Keratinocyte (primary cell): ENCODE measurements around the gene C11orf24. TPM values are rescaled to one million over a fixed set of nuclear protein-coding genes. Genes with fewer than 3 reads are reported as not detected.
A peak's percentile ranks its signal among the peaks of the same experiment; 100 is the strongest.

Source experiments
- DNase-seq: peaks from one replicate; pipeline ENCODE4 v3.0.0-alpha.2; 2011; ENCODE audit warnings: low read depth, missing footprints, low spot score
- FAIRE-seq: peaks from 2 replicates; lab custom pipeline; 2011; peaks lifted over from hg19 to GRCh38; lab: Jason Lieb, UNC
- H2AFZ ChIP-seq: 2 replicates; pipeline ENCODE4 v1.6.0; 2012; ENCODE audit warnings: low read length, control low read depth, inconsistent platforms; ENCODE audit not compliant: control insufficient read depth
- H3K27ac ChIP-seq: 2 replicates; pipeline ENCODE4 v1.5.1; 2011; ENCODE audit warnings: low read length; ENCODE audit not compliant: control insufficient read depth, insufficient read depth
- H3K27me3 ChIP-seq: 3 replicates; pipeline ENCODE4 v1.6.0; 2011; ENCODE audit warnings: low read length; ENCODE audit not compliant: control insufficient read depth, insufficient read depth; ENCODE audit errors: extremely low read depth
- H3K36me3 ChIP-seq, 2 experiments: 2 replicates in 1 of 2; 3 replicates in 1 of 2; pipeline ENCODE4 v1.5.1; 2011; ENCODE audit warnings: low read length in 2 of 2, mild to moderate bottlenecking in 1 of 2; ENCODE audit not compliant: control insufficient read depth in 2 of 2, insufficient read depth in 2 of 2; ENCODE audit errors: extremely low read depth in 1 of 2
- H3K4me1 ChIP-seq: 3 replicates; pipeline ENCODE4 v1.5.1; 2011; ENCODE audit warnings: low read length; ENCODE audit not compliant: control insufficient read depth, insufficient read depth; ENCODE audit errors: extremely low read depth
- H3K4me2 ChIP-seq: 3 replicates; pipeline ENCODE4 v1.6.0; 2011; ENCODE audit warnings: low read depth, low read length; ENCODE audit not compliant: control insufficient read depth, insufficient read depth; ENCODE audit errors: extremely low read depth
- H3K4me3 ChIP-seq, 3 experiments: fragments of 200-600 bp in 1 of 3; sonication (generic) in 1 of 3; 2 replicates in 2 of 3; 3 replicates in 1 of 3; pipeline ENCODE4 v1.5.1; 2011 to 2016; ENCODE audit warnings: low read length in 3 of 3, mild to moderate bottlenecking in 3 of 3, control low read depth in 2 of 3, inconsistent platforms in 1 of 3, low read depth in 1 of 3, mixed read lengths in 1 of 3, mixed run types in 1 of 3, moderate library complexity in 1 of 3; ENCODE audit not compliant: control insufficient read depth in 2 of 3, insufficient read depth in 2 of 3; ENCODE audit errors: extremely low read depth in 1 of 3
- H3K79me2 ChIP-seq: 2 replicates; pipeline ENCODE4 v1.6.0; 2012; ENCODE audit warnings: low read length; ENCODE audit not compliant: control insufficient read depth, insufficient read depth
- H3K9ac ChIP-seq: 3 replicates; pipeline ENCODE4 v1.6.0; 2011; ENCODE audit warnings: low read length; ENCODE audit not compliant: control insufficient read depth, insufficient read depth; ENCODE audit errors: extremely low read depth
- H3K9me1 ChIP-seq: 3 replicates; pipeline ENCODE4 v1.6.0; 2011; ENCODE audit warnings: low read length; ENCODE audit not compliant: control insufficient read depth, insufficient read depth; ENCODE audit errors: extremely low read depth
- H3K9me3 ChIP-seq: 2 replicates; pipeline ENCODE4 v1.5.1; 2012; ENCODE audit warnings: low read depth, low read length; ENCODE audit not compliant: control insufficient read depth
- H4K20me1 ChIP-seq: 3 replicates; pipeline ENCODE4 v1.6.0; 2011; ENCODE audit warnings: low read length; ENCODE audit not compliant: control insufficient read depth, insufficient read depth; ENCODE audit errors: extremely low read depth
- EZH2 ChIP-seq: IDR thresholded peaks from one replicate; pipeline ENCODE4 v1.6.1; 2012; ENCODE audit warnings: inconsistent platforms, mild to moderate bottlenecking, low read length, moderate library complexity
- dilution Hi-C: fragments of 300-500 bp; cut with MboI; formaldehyde crosslinking; loops from one replicate; pipeline ENCODE4 v1.7.0; 2020; ENCODE audit warnings: low sequenced_read_pairs; ENCODE audit not compliant: extremely low pct_ligation_motif_present
- polyA plus RNA-seq, 5 experiments: library from polyadenylated mRNA; depleted of rRNA in 3 of 5; stranded (reverse) in 3 of 5; stranded (forward) in 1 of 5; unstranded in 1 of 5; fragments of >200 nt; gene quantifications; 1 replicate in 1 of 5; 2 replicates in 3 of 5; 3 replicates in 1 of 5; pipeline versions ENCODE4 v1.2.1 to v1.2.3, GENCODE V29; 2011 to 2012; ENCODE audit warnings: missing spikeins in 2 of 5, low read depth in 1 of 5, low replicate concordance in 1 of 5
- TF ChIP-seq, protein P1 (sequence below), 3 experiments: IDR thresholded peaks in 1 of 3; conservative IDR thresholded peaks in 1 of 3; optimal IDR thresholded peaks in 1 of 3; 2 replicates in 2 of 3; 3 replicates in 1 of 3; pipeline versions ENCODE3 to v1.5.1; 2011; ENCODE audit warnings: low read length in 3 of 3, mild to moderate bottlenecking in 3 of 3, moderate library complexity in 2 of 3, control low read depth in 1 of 3, inconsistent platforms in 1 of 3; ENCODE audit not compliant: insufficient read depth in 2 of 3; ENCODE audit errors: extremely low read depth in 1 of 3

The C11orf24 gene
- polyA plus RNA-seq, 1 donor (not counting 4 experiments of a cell fraction or from before 2014, with no cell fraction given), result 28.4 TPM

DNA sequence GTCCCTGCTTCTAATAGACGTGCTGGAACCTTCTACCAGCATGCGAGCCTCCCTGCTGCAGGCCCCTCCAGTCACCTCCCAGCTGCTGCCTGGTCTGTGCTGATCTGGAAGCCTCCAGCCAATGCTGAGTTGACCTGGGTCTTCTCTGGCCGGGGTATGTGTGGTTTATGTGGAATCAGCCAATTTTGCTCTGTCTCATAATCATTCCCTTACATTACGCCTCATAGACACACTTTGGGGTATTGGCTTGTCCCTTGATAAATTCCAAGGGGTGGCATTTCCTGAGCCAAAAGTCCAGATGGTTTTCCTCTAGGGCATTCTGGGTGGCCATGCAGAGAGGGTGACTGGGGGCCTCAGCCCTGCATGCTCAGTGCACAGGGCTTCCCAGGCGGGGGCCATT is 50.4 kb downstream of the C11orf24 start:
- Histone ChIP-seq H3K9ac (no peak overlapping the region), H3K4me1 (peaks cover 2% of the 10 kb centered on the region), H3K4me3 (no peak overlapping the region), H2AFZ (no peak overlapping the region), H3K4me2 (no peak overlapping the region), H3K9me1 (no peaks in the 10 kb centered on the region), H3K9me3 (no peaks in the 10 kb centered on the region), H3K27ac (no peak overlapping the region), H3K27me3 (peaks cover 5% of the 10 kb centered on the region), H4K20me1 (no peaks in the 10 kb centered on the region), H3K36me3 (no peaks in the 10 kb centered on the region), H3K79me2 (no peaks in the 10 kb centered on the region)
- DNase-seq, result no peak
- FAIRE-seq, result no peak
- dilution Hi-C loops, result no loop called here
- TF ChIP-seq EZH2, result no peak
- TF ChIP-seq, protein P1, sequence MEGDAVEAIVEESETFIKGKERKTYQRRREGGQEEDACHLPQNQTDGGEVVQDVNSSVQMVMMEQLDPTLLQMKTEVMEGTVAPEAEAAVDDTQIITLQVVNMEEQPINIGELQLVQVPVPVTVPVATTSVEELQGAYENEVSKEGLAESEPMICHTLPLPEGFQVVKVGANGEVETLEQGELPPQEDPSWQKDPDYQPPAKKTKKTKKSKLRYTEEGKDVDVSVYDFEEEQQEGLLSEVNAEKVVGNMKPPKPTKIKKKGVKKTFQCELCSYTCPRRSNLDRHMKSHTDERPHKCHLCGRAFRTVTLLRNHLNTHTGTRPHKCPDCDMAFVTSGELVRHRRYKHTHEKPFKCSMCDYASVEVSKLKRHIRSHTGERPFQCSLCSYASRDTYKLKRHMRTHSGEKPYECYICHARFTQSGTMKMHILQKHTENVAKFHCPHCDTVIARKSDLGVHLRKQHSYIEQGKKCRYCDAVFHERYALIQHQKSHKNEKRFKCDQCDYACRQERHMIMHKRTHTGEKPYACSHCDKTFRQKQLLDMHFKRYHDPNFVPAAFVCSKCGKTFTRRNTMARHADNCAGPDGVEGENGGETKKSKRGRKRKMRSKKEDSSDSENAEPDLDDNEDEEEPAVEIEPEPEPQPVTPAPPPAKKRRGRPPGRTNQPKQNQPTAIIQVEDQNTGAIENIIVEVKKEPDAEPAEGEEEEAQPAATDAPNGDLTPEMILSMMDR (optimal IDR thresholded peaks at IDR 0.05 in 1 of 3, IDR thresholded peaks at IDR 0.05 in 1 of 3, conservative IDR thresholded peaks at IDR 0.05 in 1 of 3; ENCODE audit: extremely low read depth in 1 of 3, insufficient read depth in 2 of 3, low read length in 3 of 3), result no peak

DNA sequence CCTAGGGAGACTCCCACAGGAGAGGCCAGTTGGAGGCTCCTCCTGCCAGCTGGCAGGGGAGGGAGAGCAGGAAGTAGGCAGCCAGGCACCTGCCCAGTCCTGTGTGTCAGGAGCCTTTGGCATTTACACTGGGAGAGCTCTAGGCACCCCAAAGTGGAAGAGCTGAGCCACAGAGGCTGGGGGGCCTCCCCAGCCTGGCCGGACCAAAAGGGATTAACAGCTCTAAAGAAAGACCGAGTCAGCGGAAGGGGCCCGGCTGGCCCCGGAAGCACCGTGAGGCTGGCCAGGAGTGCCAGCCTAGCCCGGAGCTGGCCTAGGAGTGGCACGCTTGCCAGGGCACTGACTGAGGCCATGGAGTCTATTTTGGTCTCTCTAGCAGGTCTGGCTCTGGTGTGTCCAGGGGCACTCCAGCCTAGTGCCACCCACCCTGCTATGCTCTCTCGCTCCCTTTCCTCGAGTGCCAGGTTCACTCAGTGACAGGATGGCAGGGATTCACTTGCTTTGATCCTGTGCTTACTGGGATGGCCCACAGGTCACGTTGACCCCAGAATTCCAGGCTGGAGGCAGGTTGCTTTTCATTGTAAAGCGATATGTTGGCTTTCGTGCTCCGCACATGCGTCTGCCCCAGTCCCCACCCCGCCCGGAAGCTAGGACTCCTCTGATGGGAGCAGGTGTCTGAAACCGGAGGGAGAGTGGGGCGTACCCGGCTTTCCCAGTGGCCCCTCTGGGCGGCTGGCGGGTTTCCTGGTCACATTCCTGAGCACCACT is 55.4 kb downstream of the C11orf24 start:
- Histone ChIP-seq H3K9me1 (no peaks in the 10 kb centered on the region), H3K4me3 (peak overlapping the region in 1 of 3 experiments; percentile 15), H4K20me1 (peaks cover 8% of the 10 kb centered on the region), H3K4me1 (peaks cover 29% of the 10 kb centered on the region), H3K27me3 (peaks cover 5% of the 10 kb centered on the region), H3K9ac (no peak overlapping the region), H3K4me2 (peak overlapping the region; percentile 44), H2AFZ (peak overlapping the region; percentile 65), H3K27ac (no peak overlapping the region), H3K79me2 (peaks cover 13% of the 10 kb centered on the region), H3K36me3 (no peaks in the 10 kb centered on the region), H3K9me3 (no peaks in the 10 kb centered on the region)
- dilution Hi-C loops, result no loop called here
- TF ChIP-seq EZH2, result no peak
- FAIRE-seq (no peak), DNase-seq (no peak)
